ENCODE results near the gene LAMB4. TPM values are rescaled to one million over a fixed set of nuclear protein-coding genes. Genes with fewer than 3 reads are reported as not detected.

The LAMB4 gene
- total RNA-seq, 2 experiments from 2014 or later = not detected

- Mint-ChIP-seq H3K4me3 (no peak overlapping the region), H3K9me3 (no peaks in the 10 kb centered on the region), H3K4me1 (ENCODE audit: low read depth) (no peaks in the 10 kb centered on the region), H3K27ac (no peak overlapping the region), H3K27me3 (ENCODE audit: low read depth) (peaks cover 3% of the 10 kb centered on the region), H3K36me3 (ENCODE audit: low read depth) (no peaks in the 10 kb centered on the region)
- no peak for DNase-seq
- CTCF ChIA-PET = interaction anchor here (0.6 kb wide), 2 partner anchors 34 to 1027 kb away, joined by 6 read pairs; no protein-coding TSS in a partner anchor
- intact Hi-C loops (cut with micrococcal nuclease) = no loop called here
Observed at GRCh38 chr7:108030516-108030915, 99.6 kb downstream of the LAMB4 start.

- Mint-ChIP-seq H3K36me3 (ENCODE audit: low read depth) (no peaks in the 10 kb centered on the region), H3K4me1 (ENCODE audit: low read depth) (no peaks in the 10 kb centered on the region), H3K27ac (no peak overlapping the region), H3K27me3 (ENCODE audit: low read depth) (peaks cover 3% of the 10 kb centered on the region), H3K4me3 (no peak overlapping the region), H3K9me3 (no peaks in the 10 kb centered on the region)
- intact Hi-C loops (cut with micrococcal nuclease) = no loop called here
- CTCF ChIA-PET = interaction anchor here (0.6 kb wide), 1 partner anchor 16 kb away, joined by 3 read pairs; no protein-coding TSS in a partner anchor
- DNase-seq = no peak
Observed at GRCh38 chr7:108029034-108029433, 101.1 kb downstream of the LAMB4 start.

GRCh38 chr7:108028111-108028510 lies 102.0 kb downstream of the LAMB4 start:
- CTCF ChIA-PET = no interaction called here
- H3K36me3 Mint-ChIP-seq (ENCODE audit: low read depth) = no peaks in the 10 kb centered on the region
- no peaks in the 10 kb centered on the region for H3K4me1 Mint-ChIP-seq (ENCODE audit: low read depth)
- H3K27me3 Mint-ChIP-seq (ENCODE audit: low read depth) = peaks cover 3% of the 10 kb centered on the region
- no peak for DNase-seq
- no peak overlapping the region for H3K4me3 Mint-ChIP-seq
- intact Hi-C loops (cut with micrococcal nuclease) = no loop called here
- no peaks in the 10 kb centered on the region for H3K9me3 Mint-ChIP-seq
- H3K27ac Mint-ChIP-seq = no peak overlapping the region

- Mint-ChIP-seq H3K27me3 (ENCODE audit: low read depth) (peaks cover 3% of the 10 kb centered on the region), H3K36me3 (ENCODE audit: low read depth) (no peaks in the 10 kb centered on the region), H3K27ac (no peak overlapping the region), H3K4me1 (ENCODE audit: low read depth) (no peaks in the 10 kb centered on the region), H3K4me3 (no peak overlapping the region), H3K9me3 (no peaks in the 10 kb centered on the region)
- CTCF ChIA-PET = no interaction called here
- DNase-seq = no peak
- intact Hi-C loops (cut with micrococcal nuclease) = no loop called here
Observed at GRCh38 chr7:108027239-108027638, 102.9 kb downstream of the LAMB4 start.

GRCh38 chr7:108026647-108027046 lies 103.5 kb downstream of the LAMB4 start:
- Mint-ChIP-seq H3K9me3 (no peaks in the 10 kb centered on the region), H3K4me3 (no peak overlapping the region), H3K36me3 (ENCODE audit: low read depth) (no peaks in the 10 kb centered on the region), H3K27me3 (ENCODE audit: low read depth) (peaks cover 3% of the 10 kb centered on the region), H3K4me1 (ENCODE audit: low read depth) (no peaks in the 10 kb centered on the region), H3K27ac (no peak overlapping the region)
- CTCF ChIA-PET = no interaction called here
- no peak for DNase-seq
- intact Hi-C loops (cut with micrococcal nuclease) = no loop called here

- Mint-ChIP-seq H3K27ac (no peak overlapping the region), H3K9me3 (no peaks in the 10 kb centered on the region), H3K4me1 (ENCODE audit: low read depth) (no peaks in the 10 kb centered on the region), H3K4me3 (no peak overlapping the region), H3K36me3 (ENCODE audit: low read depth) (no peaks in the 10 kb centered on the region), H3K27me3 (ENCODE audit: low read depth) (peaks cover 3% of the 10 kb centered on the region)
- DNase-seq = no peak
- CTCF ChIA-PET = interaction anchor here (1.0 kb wide), 1 partner anchor 12 kb away, joined by 3 read pairs; no protein-coding TSS in a partner anchor
- intact Hi-C loops (cut with micrococcal nuclease) = no loop called here
Observed at GRCh38 chr7:108026116-108026515, 104.0 kb downstream of the LAMB4 start.

- no peak overlapping the region for H3K27ac Mint-ChIP-seq
- no peaks in the 10 kb centered on the region for H3K9me3 Mint-ChIP-seq
- CTCF ChIA-PET = interaction anchor here (1.7 kb wide), 1 partner anchor 121 kb away, joined by 5 read pairs; no protein-coding TSS in a partner anchor
- H3K27me3 Mint-ChIP-seq (ENCODE audit: low read depth) = peaks cover 2% of the 10 kb centered on the region
- H3K4me3 Mint-ChIP-seq = no peak overlapping the region
- DNase-seq = no peak
- no peaks in the 10 kb centered on the region for H3K36me3 Mint-ChIP-seq (ENCODE audit: low read depth)
- H3K4me1 Mint-ChIP-seq (ENCODE audit: low read depth) = no peaks in the 10 kb centered on the region
- intact Hi-C loops (cut with micrococcal nuclease) = no loop called here
Observed at GRCh38 chr7:108024538-108024937, 105.6 kb downstream of the LAMB4 start.

- Mint-ChIP-seq H3K4me3 (no peak overlapping the region), H3K4me1 (ENCODE audit: low read depth) (no peaks in the 10 kb centered on the region), H3K27ac (no peak overlapping the region), H3K27me3 (ENCODE audit: low read depth) (no peaks in the 10 kb centered on the region), H3K9me3 (no peaks in the 10 kb centered on the region), H3K36me3 (ENCODE audit: low read depth) (no peaks in the 10 kb centered on the region)
- CTCF ChIA-PET = no interaction called here
- no peak for DNase-seq
- intact Hi-C loops (cut with micrococcal nuclease) = no loop called here
Observed at GRCh38 chr7:108020585-108020984, 109.6 kb downstream of the LAMB4 start.

GRCh38 chr7:108018668-108019067 lies 111.5 kb downstream of the LAMB4 start:
- Mint-ChIP-seq H3K9me3 (no peaks in the 10 kb centered on the region), H3K4me3 (no peak overlapping the region), H3K27ac (no peak overlapping the region), H3K27me3 (ENCODE audit: low read depth) (no peaks in the 10 kb centered on the region), H3K4me1 (ENCODE audit: low read depth) (no peaks in the 10 kb centered on the region), H3K36me3 (ENCODE audit: low read depth) (no peaks in the 10 kb centered on the region)
- CTCF ChIA-PET = no interaction called here
- intact Hi-C loops (cut with micrococcal nuclease) = no loop called here
- no peak for DNase-seq

GRCh38 chr7:108017776-108018151 lies 112.4 kb downstream of the LAMB4 start:
- H3K9me3 Mint-ChIP-seq = no peaks in the 10 kb centered on the region
- no peak overlapping the region for H3K4me3 Mint-ChIP-seq
- CTCF ChIA-PET = interaction anchor here (1.6 kb wide), 1 partner anchor 19 kb away, joined by 4 read pairs; no protein-coding TSS in a partner anchor

GRCh38 chr7:108016841-108017775 lies 113.1 kb downstream of the LAMB4 start:
- H3K9me3 Mint-ChIP-seq = no peaks in the 10 kb centered on the region
- no peaks in the 10 kb centered on the region for H3K4me1 Mint-ChIP-seq (ENCODE audit: low read depth)
- no peak overlapping the region for H3K4me3 Mint-ChIP-seq
- no peaks in the 10 kb centered on the region for H3K36me3 Mint-ChIP-seq (ENCODE audit: low read depth)
- CTCF ChIA-PET = interaction anchor here (0.8 to 1.8 kb wide), 4 partner anchors 16 to 129 kb away, joined by 3 to 7 read pairs (median 4); no protein-coding TSS in a partner anchor
- DNase-seq = peak; percentile 14
- peaks cover 4% of the 10 kb centered on the region for H3K27me3 Mint-ChIP-seq (ENCODE audit: low read depth)
- intact Hi-C loops (cut with micrococcal nuclease) = no loop called here
- no peak overlapping the region for H3K27ac Mint-ChIP-seq

More at GRCh38 chr7:108017776-108018151, 112.4 kb downstream of the LAMB4 start:
- peaks cover under 1% of the 10 kb centered on the region for H3K27me3 Mint-ChIP-seq (ENCODE audit: low read depth)
- intact Hi-C loops (cut with micrococcal nuclease) = no loop called here
- H3K27ac Mint-ChIP-seq = no peak overlapping the region
- no peaks in the 10 kb centered on the region for H3K36me3 Mint-ChIP-seq (ENCODE audit: low read depth)
- no peaks in the 10 kb centered on the region for H3K4me1 Mint-ChIP-seq (ENCODE audit: low read depth)
- DNase-seq = no peak

GRCh38 chr7:108015740-108016139 lies 114.4 kb downstream of the LAMB4 start:
- no peaks in the 10 kb centered on the region for H3K4me1 Mint-ChIP-seq (ENCODE audit: low read depth)
- H3K4me3 Mint-ChIP-seq = no peak overlapping the region
- no peaks in the 10 kb centered on the region for H3K36me3 Mint-ChIP-seq (ENCODE audit: low read depth)
- H3K27ac Mint-ChIP-seq = no peak overlapping the region
- H3K27me3 Mint-ChIP-seq (ENCODE audit: low read depth) = peaks cover 4% of the 10 kb centered on the region
- CTCF ChIA-PET = interaction anchor here (0.6 to 1.8 kb wide), 3 partner anchors 33 to 798 kb away, joined by 3 to 7 read pairs (median 3); no protein-coding TSS in a partner anchor
- intact Hi-C loops (cut with micrococcal nuclease) = no loop called here
- no peaks in the 10 kb centered on the region for H3K9me3 Mint-ChIP-seq
- DNase-seq = no peak
